NCI-H1048 (cell line): Measurements from ENCODE around the gene ANAPC10.
"Not testable (repeated sequence)": the region's sequence is repeated elsewhere in the genome, so short reads cannot be mapped to it uniquely, and the experiment has no call there.

ENCODE experiments used
- DNase-seq: peaks from one replicate; lab custom pipeline; 2025; lab: John Stamatoyannopoulos, UW

The ANAPC10 gene

DNA sequence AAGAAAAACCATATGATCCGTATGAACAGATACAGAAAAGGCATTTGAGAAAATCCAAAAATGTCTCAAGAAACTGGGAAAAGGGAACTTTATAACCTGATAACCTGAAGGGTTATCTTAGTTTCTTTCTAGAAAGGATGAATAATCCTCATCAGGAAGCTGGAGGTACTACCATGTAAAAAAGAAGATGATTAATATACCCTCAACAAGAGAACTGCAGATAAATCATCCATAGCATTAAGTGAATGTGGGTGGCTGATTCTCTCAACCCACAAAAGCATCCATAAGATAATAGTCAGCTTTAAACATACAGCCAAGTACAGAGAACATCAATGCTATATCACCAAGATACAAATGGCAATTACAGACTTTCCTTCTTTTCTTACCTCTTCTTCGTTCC is 26.4 kb downstream of the ANAPC10 start:
- no peak for DNase-seq

GRCh38 chr4:145069361-145069760 is 28.6 kb downstream of the ANAPC10 start:
- no peak for DNase-seq

DNA sequence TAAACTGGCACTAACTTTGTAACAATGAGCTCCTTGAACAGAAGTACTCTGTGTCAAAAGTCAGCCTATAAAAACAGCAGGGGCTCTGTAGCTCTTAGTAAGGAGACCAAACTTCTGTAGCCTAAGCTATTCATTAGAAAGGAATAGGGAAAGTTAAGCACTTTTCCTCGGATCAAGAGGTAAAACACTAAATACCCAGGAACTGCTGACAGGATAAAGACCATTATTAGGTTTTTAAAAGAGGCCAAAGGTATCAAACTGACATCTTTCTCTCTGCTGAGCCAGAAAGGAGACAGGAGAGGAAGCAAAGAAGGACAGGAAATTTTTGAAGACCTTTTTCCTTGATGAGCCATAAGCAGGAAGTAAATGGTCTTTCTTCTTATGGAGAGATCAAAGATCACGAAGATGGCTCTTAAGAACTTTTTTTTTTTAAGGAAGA is 31.9 kb downstream of the ANAPC10 start:
- no peak for DNase-seq

DNA sequence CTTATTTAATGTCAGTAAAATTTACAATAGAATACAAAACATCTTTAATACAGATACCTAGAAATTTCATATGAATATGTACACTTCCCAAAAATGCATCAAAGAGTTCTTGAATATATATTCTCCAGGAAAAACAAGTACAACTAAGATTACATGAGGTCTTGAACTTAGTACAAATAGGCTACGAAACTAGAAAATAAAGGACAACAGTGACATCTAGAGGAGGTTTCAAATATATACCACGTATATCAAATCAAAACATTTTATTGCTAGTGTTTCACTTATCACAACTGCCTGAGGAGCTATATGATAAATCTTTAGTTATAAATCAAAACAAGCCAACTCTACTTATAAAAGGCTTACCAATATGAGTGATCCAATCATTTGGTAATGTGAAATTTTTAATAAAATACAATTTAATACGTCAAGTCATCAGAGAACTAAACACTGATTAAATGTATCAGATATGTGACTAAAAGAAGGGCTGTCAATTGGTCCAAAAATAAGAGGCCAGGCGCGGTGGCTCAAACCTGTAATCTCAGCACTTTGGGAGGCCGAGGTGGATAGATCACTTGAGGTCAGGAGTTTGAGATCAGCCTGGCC is 36.6 kb downstream of the ANAPC10 start:
- DNase-seq: no peak

GRCh38 chr4:145058256-145058655 is 39.7 kb downstream of the ANAPC10 start:
- no peak for DNase-seq

DNA sequence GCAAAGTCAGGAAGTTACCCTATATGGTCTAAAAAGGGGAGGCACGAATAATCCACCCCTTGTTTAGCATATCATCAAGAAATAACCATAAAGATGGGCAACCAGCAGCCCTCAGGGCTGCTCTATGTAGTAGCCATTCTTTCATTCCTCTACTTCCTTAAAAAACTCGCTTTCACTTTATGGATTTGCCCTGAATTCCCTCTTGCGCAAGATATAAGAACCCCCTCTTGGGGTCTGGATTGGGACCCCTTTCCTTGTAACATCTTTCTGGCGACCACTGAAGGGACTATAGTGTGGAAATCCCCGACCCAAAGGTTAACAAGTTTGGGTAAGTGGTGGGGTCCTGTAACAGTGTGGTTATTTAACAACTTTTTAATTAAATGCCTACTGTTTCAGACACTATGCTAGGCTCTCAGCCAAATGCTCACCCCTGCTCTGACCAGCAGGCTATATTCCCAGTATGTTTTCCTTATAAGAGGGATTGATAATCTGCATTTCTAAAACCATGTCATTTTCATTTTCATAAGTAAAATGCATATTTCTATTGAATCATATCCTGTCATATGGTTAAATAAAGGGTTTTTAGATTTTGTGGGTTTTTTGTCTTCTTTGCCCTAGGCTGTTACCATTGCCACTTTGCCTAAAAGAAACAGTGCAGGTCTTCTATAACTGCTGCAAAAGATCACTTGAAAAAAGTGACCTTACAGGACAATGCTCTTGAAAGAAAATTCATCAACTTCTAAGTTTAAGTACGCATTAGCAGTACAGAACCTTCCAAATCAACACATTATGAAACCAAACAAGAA is 41.5 kb downstream of the ANAPC10 start:
- no peak for DNase-seq

DNA sequence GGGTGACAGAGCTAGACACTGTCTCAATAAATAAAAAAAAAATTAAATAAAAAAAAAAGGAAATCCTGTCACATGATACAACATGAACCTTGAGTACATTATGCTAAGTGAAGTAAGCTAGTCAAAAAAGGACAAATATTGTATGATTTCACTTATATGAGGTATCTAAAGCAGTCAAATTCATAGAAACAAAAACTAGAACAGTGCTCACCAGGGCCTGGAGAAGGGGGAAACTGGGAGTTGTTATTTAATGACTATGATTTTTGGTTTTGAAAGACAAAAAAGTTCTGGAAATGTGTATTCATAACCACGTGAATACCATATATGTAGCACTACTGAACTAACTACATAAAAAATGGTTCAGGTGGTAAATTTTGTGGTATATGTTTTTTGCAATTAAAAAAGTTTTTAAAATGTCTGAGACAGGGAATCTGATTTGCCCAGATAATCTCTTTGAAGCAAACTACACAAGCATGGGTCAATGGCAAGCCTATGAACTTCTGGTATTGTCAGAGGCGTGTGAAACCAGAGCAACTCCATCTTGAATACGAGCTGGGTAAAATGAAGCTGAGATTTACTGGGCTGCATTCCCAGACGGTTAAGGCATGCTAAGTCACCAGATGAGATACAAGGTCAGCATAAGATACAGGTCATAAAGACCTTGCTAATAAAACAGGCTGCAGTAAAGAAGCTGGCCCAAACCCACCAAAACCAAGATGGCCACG is 42.3 kb downstream of the ANAPC10 start:
- no peak for DNase-seq

- no peak for DNase-seq
These were observed 48.8 kb downstream of the ANAPC10 start for GRCh38 chr4:145049241-145049640.

DNA sequence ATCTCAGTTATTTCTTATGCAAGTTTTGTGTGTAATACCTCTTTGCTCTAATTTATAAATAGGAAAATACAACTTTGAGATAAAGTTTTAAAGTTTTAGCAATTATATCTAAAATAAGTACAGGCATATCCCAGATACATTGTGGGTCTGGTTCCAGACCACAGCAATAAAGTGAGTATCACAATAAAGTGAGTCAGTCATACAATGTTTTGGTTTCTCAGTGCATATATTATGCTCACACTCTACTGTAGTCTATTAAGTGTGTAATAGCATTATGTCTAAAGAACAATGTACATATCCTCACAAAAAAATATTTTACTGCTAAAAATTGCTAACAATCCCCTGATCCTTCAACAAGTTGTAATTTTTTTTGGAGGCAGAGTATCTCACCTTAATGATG is 49.2 kb downstream of the ANAPC10 start:
- DNase-seq: no peak

DNA sequence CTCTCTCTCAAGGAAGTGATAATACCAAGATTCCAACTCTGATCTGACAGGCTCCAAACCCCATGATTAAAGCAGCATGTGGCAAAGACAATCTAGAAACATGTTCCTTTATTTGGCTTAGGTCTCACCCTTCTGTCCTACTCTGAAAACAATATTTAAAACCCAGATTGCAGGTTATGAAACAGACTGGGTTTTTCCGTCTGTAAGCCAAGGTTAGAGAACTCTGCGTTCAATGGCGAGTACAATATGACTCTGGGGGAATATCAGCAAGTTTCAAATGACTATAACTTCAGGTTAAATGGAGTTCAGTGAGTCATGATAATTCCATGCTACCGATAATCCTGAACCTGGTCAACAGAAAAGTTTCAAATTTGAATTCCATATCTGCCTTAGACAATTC is 50.8 kb downstream of the ANAPC10 start:
- no peak for DNase-seq

DNA sequence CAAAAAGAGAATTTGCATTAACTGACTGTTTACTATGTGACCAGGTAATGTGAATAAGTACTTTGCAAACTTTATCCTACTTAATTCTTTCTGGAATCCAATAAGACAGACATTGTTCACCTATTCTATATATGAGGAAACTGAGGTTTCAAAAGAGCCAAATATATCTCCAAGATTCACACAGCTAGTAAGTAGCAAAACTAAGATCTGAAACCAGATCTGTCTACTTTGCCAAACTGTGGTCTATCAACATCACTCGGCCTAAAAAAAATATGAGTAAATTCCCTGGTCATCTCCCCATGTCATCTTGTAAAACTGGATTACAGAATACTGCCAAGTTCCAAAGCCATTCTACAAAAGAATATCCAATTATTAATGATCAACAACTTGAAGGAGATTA is 52.8 kb downstream of the ANAPC10 start:
- no peak for DNase-seq

GRCh38 chr4:145044341-145044740 is 53.7 kb downstream of the ANAPC10 start:
- DNase-seq: no peak

DNA sequence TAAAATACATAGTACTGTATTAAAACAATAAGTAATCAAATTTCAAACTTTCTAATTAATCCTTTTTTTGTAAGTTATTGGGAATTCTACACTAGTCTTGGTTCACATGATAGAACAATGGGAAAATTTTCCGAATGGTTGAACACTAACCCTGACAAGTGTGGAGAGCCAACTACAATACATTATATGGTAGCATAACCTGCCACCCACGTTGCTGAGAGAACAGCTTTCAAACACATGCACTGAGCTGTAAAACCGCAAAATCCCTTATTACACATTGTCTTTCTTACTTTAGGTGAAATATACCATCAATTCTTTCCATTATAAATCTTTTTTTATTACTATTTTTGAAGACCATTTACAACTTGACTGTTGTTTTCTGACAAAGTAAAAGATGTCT is 54.7 kb downstream of the ANAPC10 start:
- peak; percentile 8 for DNase-seq

DNA sequence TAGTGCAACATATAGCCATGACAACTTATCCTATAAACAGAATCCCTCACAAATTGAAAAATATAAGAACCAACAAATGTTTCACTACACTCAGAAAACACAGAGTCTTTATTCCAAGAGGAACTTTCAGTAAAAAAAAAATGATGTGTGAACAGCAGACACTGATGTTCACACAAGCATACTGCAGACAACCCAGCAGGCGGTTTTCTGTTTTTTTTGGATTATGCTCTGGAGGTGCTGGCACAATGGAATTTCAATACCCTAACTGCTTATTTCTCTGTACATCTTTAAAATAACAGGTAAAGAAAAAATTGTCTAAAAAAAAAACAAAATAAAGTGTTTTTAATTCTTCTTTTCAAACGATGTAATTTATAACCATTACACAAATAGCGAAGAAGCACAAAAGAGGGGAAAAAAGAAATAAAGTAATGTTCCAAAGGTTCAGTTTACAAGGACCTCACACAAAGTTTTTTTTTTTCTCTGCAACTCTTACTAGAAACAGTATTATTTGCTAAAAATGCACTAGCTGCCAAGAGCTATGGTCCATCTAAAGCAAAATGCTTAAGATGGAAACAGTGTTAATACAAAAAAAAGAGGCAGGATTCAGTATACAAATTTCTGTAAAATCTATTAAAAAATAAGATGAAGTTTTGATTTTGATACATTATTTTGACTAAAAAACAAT is 55.3 kb downstream of the ANAPC10 start:
- no peak for DNase-seq

DNA sequence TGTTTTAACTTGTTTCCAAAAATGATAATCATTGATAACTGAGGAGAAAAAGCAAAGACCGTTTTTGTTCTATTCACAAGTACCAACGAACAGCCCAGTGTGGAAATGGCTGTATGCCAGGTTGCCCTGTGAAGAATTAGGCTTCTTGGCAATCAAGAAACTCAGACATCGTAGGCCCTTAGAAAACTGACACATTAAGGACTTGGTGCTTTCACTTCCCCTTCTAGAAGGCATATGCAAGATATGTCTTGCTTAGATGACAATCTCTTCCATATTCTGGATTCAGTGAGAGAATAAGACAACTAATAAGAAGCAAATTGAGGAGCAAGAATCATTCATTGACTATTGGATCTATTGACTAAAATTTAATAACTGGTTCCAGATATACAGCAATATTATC is 56.6 kb downstream of the ANAPC10 start:
- DNase-seq: no peak

- DNase-seq: no peak
These were observed 62.4 kb downstream of the ANAPC10 start for GRCh38 chr4:145035494-145036136.

DNA sequence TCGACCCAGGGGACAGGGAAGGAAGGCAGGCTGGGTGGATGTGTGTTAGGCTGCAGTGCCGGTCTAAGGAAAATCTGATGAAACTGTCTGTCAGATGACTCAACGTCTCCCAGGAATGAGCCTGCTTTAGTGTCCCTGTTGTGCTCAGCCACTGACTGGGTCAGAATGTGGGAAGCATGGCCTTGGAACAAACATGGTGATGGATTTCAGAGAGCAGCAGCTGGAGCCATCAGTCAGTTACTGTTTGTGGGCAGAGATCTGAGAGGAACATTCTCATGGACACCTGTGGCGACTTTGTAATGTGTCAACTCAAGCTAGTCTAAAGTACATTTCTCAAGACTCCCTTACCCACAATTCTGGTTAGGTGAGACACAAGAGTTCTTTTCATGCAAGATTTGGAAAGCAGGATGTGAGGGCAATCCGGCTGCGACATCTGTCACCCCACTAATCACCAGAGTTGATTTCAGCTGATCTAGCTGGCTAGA is 63.2 kb downstream of the ANAPC10 start:
- DNase-seq: no peak

- no peak for DNase-seq
These were observed 78.7 kb downstream of the ANAPC10 start for GRCh38 chr4:145019346-145019745.

DNA sequence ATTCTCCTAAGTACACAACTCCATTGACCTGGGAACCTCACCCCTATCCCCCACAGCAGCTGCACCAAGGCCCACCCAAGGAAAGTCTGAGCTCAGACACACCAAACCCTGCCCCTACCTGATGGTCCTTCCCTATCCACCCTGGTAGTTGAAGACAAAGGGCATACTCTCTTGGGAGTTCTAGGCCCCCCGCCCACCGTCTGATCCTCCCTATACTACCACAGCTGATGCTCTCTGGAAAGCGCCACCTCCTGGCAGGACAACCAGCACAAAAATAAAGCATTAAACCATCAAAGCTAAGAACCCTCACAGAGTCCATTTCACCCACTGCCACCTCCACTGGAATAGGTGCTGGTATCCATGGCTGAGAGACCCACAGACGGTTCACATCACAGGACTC is 83.6 kb downstream of the ANAPC10 start:
- DNase-seq: no peak

- DNase-seq: no peak
These were observed 85.2 kb downstream of the ANAPC10 start for GRCh38 chr4:145012841-145013240.

GRCh38 chr4:145011636-145012035 is 86.4 kb downstream of the ANAPC10 start:
- no peak for DNase-seq

DNA sequence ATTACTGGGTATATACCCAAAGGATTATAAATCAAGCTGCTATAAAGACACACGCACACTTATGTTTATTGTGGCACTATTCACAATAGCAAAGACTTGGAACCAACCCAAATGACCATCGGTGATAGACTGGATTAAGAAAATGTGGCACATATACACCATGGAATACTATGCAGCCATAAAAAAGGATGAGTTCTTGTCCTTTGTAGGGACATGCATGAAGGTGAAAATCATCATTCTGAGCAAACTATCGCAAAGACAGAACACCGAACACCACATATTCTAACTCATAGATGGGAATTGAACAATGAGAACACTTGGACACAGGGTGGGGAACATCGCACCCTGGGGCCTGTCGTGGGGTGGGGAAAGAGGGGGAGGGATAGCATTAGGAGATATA is 87.7 kb downstream of the ANAPC10 start:
- not testable (repeated sequence) for DNase-seq
